IPS-NIHi7 (cell line): ENCODE measurements around the gene SSTR4.
"Not testable (repeated sequence)": the region's sequence is repeated elsewhere in the genome, so short reads cannot be mapped to it uniquely, and the experiment has no call there.

ENCODE experiments used
- DNase-seq: peaks from one replicate; pipeline ENCODE4 v3.0.0; 2012; ENCODE audit warnings: mixed read lengths; ENCODE audit errors: extremely low spot score

SSTR4 gene

GRCh38 chr20:23034721-23035671 is at the start of gene SSTR4:
SSTR4 (plus strand) TSS chr20:23035312; CDS start chr20:23035484, 172 bp downstream.
- no peak for DNase-seq

DNA sequence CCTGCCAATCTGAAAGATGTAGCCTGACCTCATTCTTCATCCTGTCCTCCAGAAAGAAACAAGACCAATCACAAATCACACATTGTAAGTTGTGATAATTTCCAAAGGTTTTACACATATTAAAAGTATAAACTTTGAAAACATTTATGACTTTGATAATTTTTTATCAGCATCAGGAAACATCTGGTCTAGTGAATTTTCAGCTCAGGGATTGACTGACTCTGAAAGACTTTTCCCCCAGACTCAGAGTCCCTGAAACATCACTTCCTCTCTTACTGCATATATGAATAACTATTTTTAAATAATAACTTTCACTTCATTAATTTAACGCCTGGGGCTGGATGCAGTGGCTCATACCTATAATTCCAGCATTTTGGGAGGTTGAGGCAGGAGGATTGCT is 48.5 kb upstream of the SSTR4 start:
- no peak for DNase-seq

DNA sequence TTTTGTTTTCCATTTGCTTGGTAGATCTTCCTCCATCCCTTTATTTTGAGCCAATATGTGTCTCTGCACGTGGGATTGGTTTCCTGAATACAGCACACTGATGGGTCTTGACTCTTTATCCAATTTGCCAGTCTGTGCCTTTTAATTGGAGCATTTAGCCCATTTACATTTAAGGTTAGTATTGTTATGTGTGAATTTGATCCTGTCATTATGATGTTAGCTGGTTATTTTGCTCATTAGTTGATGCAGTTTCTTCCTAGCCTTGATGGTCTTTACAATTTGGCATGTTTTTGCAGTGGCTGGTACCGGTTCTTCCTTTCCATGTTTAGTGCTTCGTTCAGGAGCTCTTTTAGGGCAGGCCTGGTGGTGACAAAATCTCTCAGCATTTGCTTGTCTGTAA is 43.7 kb upstream of the SSTR4 start:
- DNase-seq: not testable (repeated sequence)

- no peak for DNase-seq
Observed at GRCh38 chr20:22993823-22994222, 41.3 kb upstream of the SSTR4 start.

GRCh38 chr20:22995923-22996322 is 39.2 kb upstream of the SSTR4 start:
- DNase-seq: no peak

GRCh38 chr20:22998476-22998875 is 36.6 kb upstream of the SSTR4 start:
- no peak for DNase-seq

GRCh38 chr20:22999756-23000155 is 35.4 kb upstream of the SSTR4 start:
- no peak for DNase-seq

GRCh38 chr20:23000232-23000947 is 34.7 kb upstream of the SSTR4 start:
- no peak for DNase-seq

GRCh38 chr20:23002276-23002675 is 32.8 kb upstream of the SSTR4 start:
- DNase-seq: no peak

- no peak for DNase-seq
Observed at GRCh38 chr20:23003077-23003635, 32.0 kb upstream of the SSTR4 start.

GRCh38 chr20:23003881-23004460 is 31.1 kb upstream of the SSTR4 start:
- DNase-seq: no peak

DNA sequence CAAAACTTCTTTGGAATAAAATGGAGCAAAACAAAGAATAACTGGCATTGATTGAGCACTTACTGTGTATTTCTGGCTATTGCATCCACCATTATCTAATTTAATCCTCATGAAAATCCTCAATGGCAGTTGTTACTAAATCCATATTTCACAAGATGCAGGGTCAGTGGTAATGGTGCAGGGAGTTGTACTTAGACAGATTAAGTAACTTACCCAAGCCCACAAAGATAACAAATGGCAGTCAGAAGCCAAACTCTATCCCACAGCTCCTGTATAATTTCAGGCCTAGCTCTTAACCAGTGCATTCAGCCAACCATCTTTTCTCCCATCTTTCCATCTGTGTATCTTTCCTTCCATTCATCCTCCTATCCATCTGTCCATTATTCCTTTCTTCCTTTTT is 29.3 kb upstream of the SSTR4 start:
- no peak for DNase-seq

DNA sequence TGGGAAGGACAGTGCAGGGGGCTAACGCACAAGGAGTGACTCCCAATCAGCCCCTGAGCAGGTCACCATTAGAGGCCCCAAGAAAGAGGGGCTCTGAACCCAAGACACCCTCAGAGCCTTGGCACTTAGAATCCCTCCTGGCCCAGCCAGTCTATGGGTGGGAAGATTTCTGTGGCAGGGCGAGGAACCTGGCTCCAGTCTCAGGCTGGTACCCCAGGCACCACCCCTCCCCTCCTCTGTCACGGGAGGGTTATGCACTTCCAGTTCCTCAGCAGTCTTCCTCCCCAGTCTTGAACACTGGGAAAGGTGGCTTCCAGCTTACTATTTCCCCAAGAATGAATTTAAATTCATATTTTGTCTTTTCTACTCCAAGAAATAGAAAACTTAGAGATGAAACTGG is 27.6 kb upstream of the SSTR4 start:
- DNase-seq: no peak

GRCh38 chr20:23007886-23008655 is 27.0 kb upstream of the SSTR4 start:
- no peak for DNase-seq

GRCh38 chr20:23008667-23009066 is 26.4 kb upstream of the SSTR4 start:
- no peak for DNase-seq

- no peak for DNase-seq
Observed at GRCh38 chr20:23009636-23010035, 25.5 kb upstream of the SSTR4 start.

- no peak for DNase-seq
Observed at GRCh38 chr20:23010096-23010495, 25.0 kb upstream of the SSTR4 start.

- no peak for DNase-seq
Observed at GRCh38 chr20:23011008-23011721, 23.9 kb upstream of the SSTR4 start.

- DNase-seq: no peak
Observed at GRCh38 chr20:23013429-23013828, 21.7 kb upstream of the SSTR4 start.

DNA sequence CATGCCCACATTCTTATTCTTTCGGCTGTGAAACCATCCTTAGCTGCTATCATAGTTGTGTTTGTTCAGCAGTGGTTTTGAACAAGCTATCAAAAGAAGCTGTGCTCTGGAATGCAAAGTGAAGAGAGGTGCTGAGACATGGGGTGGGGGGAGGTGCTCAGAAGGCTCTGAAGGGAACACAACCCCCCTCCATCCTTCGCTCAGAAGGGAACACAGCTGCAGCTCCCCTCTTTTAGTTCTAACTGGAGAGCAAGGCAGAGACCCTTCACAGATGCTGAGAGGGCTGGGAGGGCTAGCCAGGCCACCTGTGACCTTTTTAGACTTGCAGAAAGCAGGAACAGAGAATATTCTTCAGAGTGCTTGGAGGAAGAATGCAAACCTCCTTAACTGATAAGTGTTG is 17.6 kb upstream of the SSTR4 start:
- no peak for DNase-seq

DNA sequence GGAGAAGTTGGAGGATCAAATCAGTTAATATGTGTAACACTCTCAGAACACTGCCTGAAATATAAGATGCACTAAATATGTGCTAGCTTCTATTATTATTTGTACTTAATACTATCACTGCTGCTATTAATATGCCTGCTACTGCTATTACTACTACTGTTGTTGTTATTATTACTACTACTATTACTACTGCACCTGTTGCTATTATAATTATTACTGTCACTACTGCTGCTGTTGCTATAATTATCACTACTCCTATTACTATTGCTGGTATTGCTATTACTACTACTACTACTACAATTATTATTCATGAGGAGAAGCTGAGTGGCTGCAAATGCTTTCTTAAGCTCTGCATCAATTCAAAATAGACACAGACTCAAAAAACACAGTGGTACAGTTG is 16.7 kb upstream of the SSTR4 start:
- no peak for DNase-seq
